GM12872 (cell line): ENCODE results near the gene MCAT.

Experiments used
- CTCF ChIP-seq: IDR thresholded peaks from 3 replicates; pipeline ENCODE4 v1.5.1; 2011; ENCODE audit warnings: low read depth, mild to moderate bottlenecking, low read length, moderate library complexity; ENCODE audit not compliant: insufficient read depth

MCAT gene

GRCh38 chr22:43164636-43165035 is 21.4 kb upstream of the MCAT start:
- TF ChIP-seq CTCF: no peak

GRCh38 chr22:43163241-43163795 is 20.1 kb upstream of the MCAT start:
- TF ChIP-seq CTCF: no peak

GRCh38 chr22:43162412-43163150 is 19.4 kb upstream of the MCAT start:
- TF ChIP-seq CTCF: no peak

- no peak for TF ChIP-seq CTCF
Observed at GRCh38 chr22:43160497-43161126, 17.4 kb upstream of the MCAT start.

DNA sequence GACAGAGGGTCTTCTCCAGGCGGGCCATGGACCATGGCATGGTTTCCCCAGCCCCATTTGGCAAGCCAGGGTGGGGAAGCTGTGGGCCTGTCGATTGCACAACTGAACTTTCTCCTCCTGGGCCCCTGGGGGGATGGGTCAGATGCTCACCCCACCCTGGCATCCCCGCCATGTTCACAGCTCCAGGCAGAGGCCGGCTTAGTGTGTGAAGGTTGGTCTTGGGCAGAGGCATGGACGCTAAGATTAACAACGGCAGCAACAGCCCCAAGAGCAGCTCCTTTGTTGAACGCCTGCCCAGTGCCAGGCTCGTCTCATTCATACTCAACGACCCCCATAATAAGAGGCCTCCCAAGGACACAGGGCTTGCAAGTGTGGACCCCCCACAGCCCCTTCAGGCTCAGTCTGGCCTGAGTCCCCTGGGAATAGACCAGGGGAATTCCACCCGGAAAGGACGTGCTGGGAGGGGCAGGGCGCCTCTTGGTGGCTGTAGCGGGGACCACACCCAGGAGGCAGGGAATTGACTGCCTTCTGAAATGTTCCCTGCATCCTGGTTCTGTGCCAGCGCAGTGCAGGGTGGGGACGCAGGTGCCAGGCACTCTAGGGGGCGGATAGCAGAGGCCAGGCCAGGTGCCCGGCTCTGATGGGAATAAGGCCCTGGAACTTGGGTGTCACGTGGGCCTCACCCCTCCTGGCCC is 16.4 kb upstream of the MCAT start:
- TF ChIP-seq CTCF: peak; percentile 50

DNA sequence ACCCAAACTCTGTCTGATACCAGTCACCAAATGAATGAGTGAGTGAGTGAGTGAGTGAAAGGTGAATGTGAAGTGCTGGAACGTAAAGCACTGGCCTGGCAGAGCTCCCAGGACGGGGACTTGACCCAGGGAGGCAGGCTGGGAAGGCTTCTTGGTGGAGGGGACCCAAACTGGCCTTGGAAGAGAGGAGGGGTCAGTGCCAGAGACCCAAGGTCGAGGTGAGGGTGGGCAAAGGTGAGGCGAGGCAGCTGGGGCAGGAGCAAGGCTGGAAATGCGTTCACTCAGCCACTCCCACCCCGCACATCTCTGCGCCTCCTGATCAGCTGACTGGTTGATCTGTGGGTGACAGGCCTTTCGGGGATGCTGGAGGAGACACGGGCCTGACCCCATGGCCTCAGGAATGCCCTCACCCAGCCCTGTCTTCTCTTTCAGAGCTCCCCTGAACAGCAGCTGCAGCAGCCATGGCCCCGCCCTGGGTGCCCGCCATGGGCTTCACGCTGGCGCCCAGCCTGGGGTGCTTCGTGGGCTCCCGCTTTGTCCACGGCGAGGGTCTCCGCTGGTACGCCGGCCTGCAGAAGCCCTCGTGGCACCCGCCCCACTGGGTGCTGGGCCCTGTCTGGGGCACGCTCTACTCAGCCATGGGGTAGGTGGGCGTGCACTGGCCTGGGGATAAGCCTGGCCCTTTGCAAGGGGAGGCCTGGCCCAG is 15.7 kb upstream of the MCAT start:
- no peak for TF ChIP-seq CTCF
